GM10248 (cell line): Measurements from ENCODE around the gene ADGRD1.

Source experiments
- CTCF ChIA-PET: fragments of 300-600 bp; sonication (Branson Sonifier 250); formaldehyde crosslinking; extraction: SDS; loops from one replicate; lab custom pipeline; 2021; ENCODE audit warnings: antibody characterized with exemption; lab: Yijun Ruan, JAX
- POLR2A ChIA-PET: fragments of 350-650 bp; sonication (Branson Sonifier 250); formaldehyde crosslinking; extraction: SDS; loops from one replicate; lab custom pipeline; 2020; ENCODE audit warnings: antibody characterized with exemption; lab: Yijun Ruan, JAX
- DNase-seq: peaks from one replicate; pipeline ENCODE4 v3.0.0; 2012; ENCODE audit errors: extremely low spot score
- CTCF ChIP-seq: IDR thresholded peaks from 2 replicates; pipeline ENCODE4 v1.5.1; 2012; ENCODE audit warnings: mild to moderate bottlenecking, low read depth; ENCODE audit errors: extremely low read depth, missing control alignments, control extremely low read depth

ADGRD1 gene

GRCh38 chr12:130958557-130959140 lies 4.9 kb downstream of the ADGRD1 start:
- no peak for DNase-seq
- ChIA-PET POLR2A (no interaction called here), CTCF (no interaction called here)
- TF ChIP-seq CTCF: no peak

- no peak for DNase-seq
- ChIA-PET CTCF (no interaction called here), POLR2A (no interaction called here)
- no peak for TF ChIP-seq CTCF
Measured at GRCh38 chr12:130959632-130960031, 5.9 kb downstream of the ADGRD1 start.

- ChIA-PET CTCF (no interaction called here), POLR2A (no interaction called here)
- no peak for DNase-seq
- no peak for TF ChIP-seq CTCF
Measured at GRCh38 chr12:130960058-130960457, 6.4 kb downstream of the ADGRD1 start.

- POLR2A ChIA-PET: no interaction called here
- CTCF ChIA-PET: no interaction called here
- DNase-seq: no peak
- TF ChIP-seq CTCF: no peak
Measured at GRCh38 chr12:130960787-130961186, 7.1 kb downstream of the ADGRD1 start.

GRCh38 chr12:130961921-130962451 lies 8.3 kb downstream of the ADGRD1 start:
- POLR2A ChIA-PET: no interaction called here
- TF ChIP-seq CTCF: no peak
- no peak for DNase-seq
- CTCF ChIA-PET: no interaction called here

- ChIA-PET CTCF (no interaction called here), POLR2A (no interaction called here)
- DNase-seq: no peak
- TF ChIP-seq CTCF: no peak
Measured at GRCh38 chr12:130965214-130965613, 11.5 kb downstream of the ADGRD1 start.
